Measurements from ENCODE around the gene RFX1. TPM values are rescaled to one million over a fixed set of nuclear protein-coding genes. Genes with fewer than 3 reads are reported as not detected.

RFX1 gene
- total and polyA plus RNA-seq, 9 of the 15 experiments (the other 6 are each of a cell fraction or from before 2014, with no cell fraction given), result 0.14 to 19.3 (median 1.2) TPM

- TF ChIP-seq GTF3C2 (IDR thresholded peaks at IDR 0.05; ENCODE audit: borderline replicate concordance, extremely low read depth, insufficient read length), result no peak
- 0 out of 2 replicates have a peak, but pooled peaks have one; percentile 17 for TF ChIP-seq CTBP1 (IDR thresholded peaks at IDR 0.05; ENCODE audit: borderline replicate concordance)
- no peak for TF ChIP-seq ZNF224 (CRISPR knock-in tag; IDR thresholded peaks at IDR 0.05)
- no peak for TF ChIP-seq PTRF (tag; IDR thresholded peaks at IDR 0.05)
- TF ChIP-seq YY1 (IDR thresholded peaks at IDR 0.05; ENCODE audit: borderline replicate concordance in 1 of 3, control insufficient read depth in 1 of 3, extremely low read depth in 1 of 3, insufficient read depth in 3 of 3, insufficient read length in 1 of 3, insufficient replicate concordance in 2 of 3, low read depth in 1 of 3, low read length in 2 of 3), result peak in 1 of 3 experiments; percentile 6
- no peak for TF ChIP-seq L3MBTL2 (IDR thresholded peaks at IDR 0.05)
- TF ChIP-seq ZNF445 (CRISPR knock-in tag; IDR thresholded peaks at IDR 0.05; ENCODE audit: low read depth), result no peak
- no peak for TF ChIP-seq CUX1 (CRISPR knock-in tag; IDR thresholded peaks at IDR 0.05)
- no peak for TF ChIP-seq ATF7 (IDR thresholded peaks at IDR 0.05)
- TF ChIP-seq KLF1 (tag; IDR thresholded peaks at IDR 0.05), result no peak
- TF ChIP-seq HDAC2 (IDR thresholded peaks at IDR 0.05), result no peak
- no peak for TF ChIP-seq ZNF695 (CRISPR knock-in tag; IDR thresholded peaks at IDR 0.05)
- no peak for TF ChIP-seq MEF2A (IDR thresholded peaks at IDR 0.05; ENCODE audit: control insufficient read depth, low read depth, low read length)
- no peak for TF ChIP-seq SP1 (CRISPR knock-in tag; IDR thresholded peaks at IDR 0.05)
These were observed 3.4 kb downstream of the RFX1 start (continued) for GRCh38 chr19:14002571-14003250.
